SK-N-SH treated with all-trans-retinoic acid at 6 μM for 48 hours (cell line): ENCODE results near the gene SNAPC4.

Source experiments
- ARNTL ChIP-seq: fragments of 450-650 bp; formaldehyde crosslinking; IDR thresholded peaks from 2 replicates; pipeline ENCODE4 v1.5.0; 2020; ENCODE audit warnings: low read depth, mild to moderate bottlenecking, moderate library complexity, borderline replicate concordance
- BACH2 ChIP-seq: fragments of 250-450 bp; sonication (Bioruptor Pico); IDR thresholded peaks from 2 replicates; pipeline ENCODE4 v1.9.0; 2021; ENCODE audit warnings: mild to moderate bottlenecking, borderline replicate concordance
- ESRRG ChIP-seq: fragments of 250-450 bp; sonication (Bioruptor Pico); IDR thresholded peaks from 2 replicates; pipeline ENCODE4 v1.6.1; 2021; ENCODE audit warnings: mild to moderate bottlenecking
- ISL1 ChIP-seq: fragments of 250-450 bp; sonication (Bioruptor Pico); IDR thresholded peaks from 2 replicates; pipeline ENCODE4 v2.1.2; 2022; ENCODE audit warnings: mild to moderate bottlenecking, moderate library complexity
- PATZ1 ChIP-seq: fragments of 250-450 bp; sonication (Bioruptor Pico); IDR thresholded peaks from 2 replicates; pipeline ENCODE4 v1.8.0; 2020; ENCODE audit warnings: mild to moderate bottlenecking, moderate library complexity, borderline replicate concordance
- TCF4 ChIP-seq: fragments of 250-450 bp; sonication (Bioruptor Pico); IDR thresholded peaks from 2 replicates; pipeline ENCODE4 v1.8.0; 2021; ENCODE audit warnings: mild to moderate bottlenecking, moderate library complexity, borderline replicate concordance
- TSHZ2 ChIP-seq: fragments of 250-450 bp; sonication (Bioruptor Pico); IDR thresholded peaks from 2 replicates; pipeline ENCODE4 v1.5.0; 2020; ENCODE audit warnings: mild to moderate bottlenecking, moderate library complexity
- ZC3H10 ChIP-seq: fragments of 250-450 bp; sonication (Bioruptor Pico); IDR thresholded peaks from 2 replicates; pipeline ENCODE4 v1.5.1; 2021; ENCODE audit warnings: mild to moderate bottlenecking, moderate library complexity
- ZFP3 ChIP-seq: fragments of 250-450 bp; sonication (Bioruptor Pico); IDR thresholded peaks from 2 replicates; pipeline ENCODE4 v1.5.0; 2020; ENCODE audit warnings: mild to moderate bottlenecking, moderate library complexity
- ZFP30 ChIP-seq: fragments of 450-650 bp; formaldehyde crosslinking; IDR thresholded peaks from 2 replicates; pipeline ENCODE4 v1.5.0; 2022; ENCODE audit warnings: mild to moderate bottlenecking, moderate library complexity

- TF ChIP-seq BACH2 (CRISPR knock-in tag) (no peak), ESRRG (no peak), PATZ1 (no peak), ZFP3 (CRISPR knock-in tag) (no peak), ZFP30 (CRISPR knock-in tag) (no peak), TSHZ2 (no peak), ISL1 (no peak), ZC3H10 (CRISPR knock-in tag) (no peak), ARNTL (CRISPR knock-in tag) (no peak), TCF4 (CRISPR knock-in tag) (no peak)
Measured at GRCh38 chr9:136437839-136438547, 38.0 kb upstream of the SNAPC4 start.
